SH-SY5Y (cell line): ENCODE measurements around the gene MAP2K3.

Source experiments
- GATA2 ChIP-seq: IDR thresholded peaks from 2 replicates; pipeline ENCODE4 v1.6.1; 2011; ENCODE audit warnings: mild to moderate bottlenecking, low read depth, low read length
- GATA3 ChIP-seq: IDR thresholded peaks from 2 replicates; pipeline ENCODE4 v1.6.1; 2011; ENCODE audit warnings: low read depth, mild to moderate bottlenecking, low read length, moderate library complexity

MAP2K3 gene

DNA sequence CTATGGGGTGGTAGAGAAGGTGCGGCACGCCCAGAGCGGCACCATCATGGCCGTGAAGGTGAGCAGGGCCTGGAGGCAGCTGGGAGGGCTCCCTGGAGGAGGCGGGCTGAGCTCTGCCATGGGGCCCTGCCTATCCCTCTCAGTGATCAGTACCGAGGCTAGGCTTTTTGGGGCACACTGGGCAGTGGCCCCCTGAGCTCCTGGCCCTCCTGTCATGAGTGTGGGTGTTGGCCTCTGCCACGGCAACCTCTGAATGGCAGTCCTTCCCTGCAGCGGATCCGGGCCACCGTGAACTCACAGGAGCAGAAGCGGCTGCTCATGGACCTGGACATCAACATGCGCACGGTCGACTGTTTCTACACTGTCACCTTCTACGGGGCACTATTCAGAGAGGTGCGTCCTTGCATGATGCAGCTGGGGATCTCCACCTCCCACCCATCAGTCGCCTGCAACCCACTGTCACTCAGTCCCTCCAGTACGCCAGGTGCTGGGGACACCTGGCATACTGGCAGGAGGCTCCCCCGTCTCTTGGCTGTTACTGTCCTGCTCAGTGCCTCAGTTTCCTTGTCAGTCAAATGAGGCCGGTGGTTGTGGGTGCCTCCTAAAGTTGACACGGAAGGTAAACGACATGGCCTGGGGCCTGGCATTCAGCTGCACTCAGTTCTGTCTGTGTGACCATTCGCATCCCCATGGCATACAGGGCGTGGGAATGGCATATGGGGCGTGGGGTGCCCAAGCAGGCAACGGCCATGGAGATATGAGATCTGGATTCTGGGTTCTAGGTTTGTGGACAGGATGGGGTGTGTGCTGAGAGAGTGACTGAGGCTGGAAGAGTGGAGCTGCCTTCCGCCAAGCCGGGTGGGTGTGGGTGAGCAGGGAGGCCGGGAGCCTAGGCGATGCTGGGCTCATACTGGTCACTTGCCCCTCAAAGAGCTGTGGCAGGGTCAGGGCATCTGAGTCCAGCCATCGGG is 16.4 kb downstream of the MAP2K3 start:
- TF ChIP-seq GATA2 (no peak), GATA3 (no peak)

DNA sequence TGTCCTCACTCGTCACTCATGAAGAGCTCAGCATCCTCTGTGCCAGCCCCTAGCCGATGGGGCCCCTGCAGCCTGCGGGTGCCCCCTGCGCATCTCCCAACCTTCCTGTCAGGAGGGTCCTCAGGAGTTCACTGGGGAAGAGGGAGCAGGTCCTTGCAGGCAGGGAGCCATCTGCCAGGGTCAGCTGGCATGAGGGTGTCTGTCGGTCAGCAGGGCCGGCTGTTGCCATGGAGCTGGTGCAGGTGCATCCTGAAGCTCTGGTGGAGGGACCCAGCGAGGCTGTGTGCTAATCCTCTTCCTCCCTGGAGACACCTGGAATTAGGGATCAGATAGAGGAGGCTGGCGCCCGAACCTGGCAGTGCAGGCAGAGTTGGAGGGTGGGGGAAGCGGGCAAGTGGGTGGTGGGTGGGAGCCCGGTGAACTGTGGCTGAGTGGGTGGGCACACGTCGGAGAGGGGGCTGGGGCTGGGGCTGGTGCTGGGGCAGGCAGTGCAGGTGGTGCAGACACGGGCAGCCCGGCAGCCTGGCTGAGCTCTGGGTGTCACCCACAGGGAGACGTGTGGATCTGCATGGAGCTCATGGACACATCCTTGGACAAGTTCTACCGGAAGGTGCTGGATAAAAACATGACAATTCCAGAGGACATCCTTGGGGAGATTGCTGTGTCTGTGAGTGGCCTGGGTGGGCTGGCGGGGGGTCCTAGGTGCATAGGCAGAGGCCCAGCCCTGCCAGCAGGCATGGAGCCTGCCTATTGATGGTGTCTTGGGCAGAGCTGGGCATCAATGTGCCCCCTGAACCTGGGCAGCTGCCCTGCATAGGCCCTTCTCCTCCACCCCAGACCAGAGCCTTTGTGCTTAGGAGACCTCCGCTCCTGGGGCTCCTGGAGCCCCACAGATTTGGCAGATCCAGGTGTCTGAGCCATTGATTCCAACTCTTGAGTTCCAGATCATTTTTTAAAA is 17.4 kb downstream of the MAP2K3 start:
- TF ChIP-seq GATA3, result no peak

DNA sequence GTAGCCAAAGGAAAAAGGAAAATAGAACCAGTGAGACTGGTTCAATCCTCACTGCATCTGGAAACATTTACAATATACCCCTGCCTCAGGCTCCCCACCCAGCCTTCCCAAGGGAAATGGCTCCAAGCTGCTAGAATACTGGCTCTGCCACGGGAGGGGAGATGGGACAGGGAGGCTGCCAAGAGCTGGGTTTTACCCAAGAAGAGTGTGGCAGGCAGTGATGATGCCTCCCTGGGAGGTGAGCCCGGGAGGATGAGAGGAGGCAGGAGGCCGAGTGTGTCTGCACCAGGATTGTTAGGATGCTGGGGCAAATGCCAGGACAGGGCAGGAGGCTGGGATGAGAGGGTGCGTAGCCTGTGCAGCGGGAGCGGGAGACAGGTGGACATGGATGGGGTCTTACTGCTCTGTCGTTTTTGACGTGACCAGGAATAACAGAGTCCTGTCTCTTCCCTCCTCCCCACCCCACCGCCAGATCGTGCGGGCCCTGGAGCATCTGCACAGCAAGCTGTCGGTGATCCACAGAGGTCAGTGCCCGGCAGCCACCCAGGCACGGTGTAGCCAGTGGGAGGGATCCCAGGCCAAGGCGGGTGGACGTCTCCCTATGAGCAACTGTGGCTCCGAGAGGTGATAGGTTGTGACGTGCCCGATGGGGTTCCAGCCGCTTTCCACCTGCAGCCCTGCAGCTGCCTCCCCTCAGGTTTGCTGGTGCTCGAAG is 18.4 kb downstream of the MAP2K3 start:
- no peak for TF ChIP-seq GATA2
- TF ChIP-seq GATA3, result no peak

DNA sequence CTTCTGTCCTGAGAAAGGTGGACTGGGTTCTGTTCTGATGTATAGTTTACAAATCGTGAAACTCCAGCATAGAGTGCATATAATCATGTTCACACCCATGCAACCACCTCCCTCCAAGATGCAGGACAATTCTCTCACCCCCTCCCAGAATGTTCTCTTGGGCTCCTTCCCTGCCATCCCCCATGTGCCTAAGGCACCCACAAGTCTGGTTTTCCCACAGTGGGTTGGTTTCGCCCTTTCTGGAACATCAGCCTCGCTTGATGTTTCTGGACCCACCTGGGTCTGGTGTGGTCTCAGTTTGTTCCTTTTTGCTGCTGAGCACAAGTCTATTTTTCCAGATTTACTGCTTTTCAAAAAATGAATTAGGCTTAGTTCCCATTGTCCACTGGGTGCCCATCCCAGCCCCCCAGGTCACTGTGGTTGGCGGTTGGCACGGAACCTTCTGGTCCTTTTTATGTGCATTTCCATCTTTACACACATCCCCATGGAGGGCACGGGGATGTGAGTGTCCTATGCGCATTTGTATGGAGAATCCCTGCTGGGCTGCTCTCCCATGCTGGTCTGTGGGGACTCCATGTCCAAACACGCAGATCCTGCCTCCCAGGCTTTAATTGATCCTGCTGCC is 19.0 kb downstream of the MAP2K3 start:
- no peak for TF ChIP-seq GATA2
- no peak for TF ChIP-seq GATA3

DNA sequence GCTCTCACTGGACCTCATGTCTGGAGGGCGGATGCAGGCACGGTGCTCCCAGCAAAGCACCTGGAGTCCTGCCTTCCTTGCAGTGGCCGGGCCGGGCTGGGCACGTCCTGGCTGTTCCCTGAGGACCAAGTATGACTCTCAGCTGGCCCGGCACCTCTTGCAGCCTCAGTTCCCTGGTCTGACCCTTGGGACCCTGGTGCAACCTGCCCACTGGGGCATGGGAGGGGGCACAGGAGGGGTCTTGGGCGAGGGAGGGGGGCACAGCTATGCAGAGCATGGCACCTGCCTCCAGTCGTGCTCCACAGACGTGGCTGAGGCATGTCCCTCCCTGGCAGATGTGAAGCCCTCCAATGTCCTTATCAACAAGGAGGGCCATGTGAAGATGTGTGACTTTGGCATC is 19.6 kb downstream of the MAP2K3 start:
- TF ChIP-seq GATA3 (no peak), GATA2 (no peak)

DNA sequence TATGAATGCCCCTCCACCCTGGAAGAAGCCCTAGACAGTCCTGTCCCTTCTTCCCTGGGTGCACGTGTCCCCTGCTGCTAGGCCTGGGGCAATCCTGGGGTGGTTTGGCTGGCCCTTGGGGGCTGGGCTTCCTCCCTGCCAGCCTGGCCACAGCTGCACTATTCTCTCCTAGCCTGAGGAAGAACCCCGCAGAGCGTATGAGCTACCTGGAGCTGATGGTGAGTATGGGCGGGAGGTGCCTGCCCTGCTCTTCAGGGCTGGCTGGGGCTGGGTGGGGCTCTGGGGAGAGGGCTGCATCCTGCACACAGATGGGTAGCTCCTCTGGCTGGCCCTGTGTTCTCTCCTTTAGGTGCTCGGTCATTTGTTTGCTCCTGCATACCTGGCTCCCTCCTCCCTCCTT is 28.8 kb downstream of the MAP2K3 start:
- TF ChIP-seq GATA3 (no peak), GATA2 (no peak)

DNA sequence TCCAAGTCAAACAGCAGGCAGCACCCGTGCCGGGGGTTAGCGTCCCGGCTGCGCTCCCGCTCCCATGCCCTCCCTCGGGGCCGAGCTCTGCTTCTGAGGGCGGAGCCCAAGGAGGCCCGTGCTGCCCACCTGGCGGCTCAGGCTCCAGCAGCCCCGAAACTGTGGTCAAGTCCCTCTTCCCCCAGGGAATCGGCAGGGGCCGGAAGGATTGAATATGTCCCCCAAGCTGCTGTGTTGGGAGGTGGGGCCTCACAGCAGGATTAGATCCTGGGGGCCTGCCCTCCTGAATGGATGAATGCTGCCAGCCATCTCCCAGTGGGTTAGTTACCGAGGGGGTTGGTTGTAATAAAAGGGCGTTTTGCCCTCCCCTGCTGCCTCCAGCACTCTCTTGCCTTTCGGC is 33.9 kb downstream of the MAP2K3 start:
- TF ChIP-seq GATA2 (no peak), GATA3 (no peak)

DNA sequence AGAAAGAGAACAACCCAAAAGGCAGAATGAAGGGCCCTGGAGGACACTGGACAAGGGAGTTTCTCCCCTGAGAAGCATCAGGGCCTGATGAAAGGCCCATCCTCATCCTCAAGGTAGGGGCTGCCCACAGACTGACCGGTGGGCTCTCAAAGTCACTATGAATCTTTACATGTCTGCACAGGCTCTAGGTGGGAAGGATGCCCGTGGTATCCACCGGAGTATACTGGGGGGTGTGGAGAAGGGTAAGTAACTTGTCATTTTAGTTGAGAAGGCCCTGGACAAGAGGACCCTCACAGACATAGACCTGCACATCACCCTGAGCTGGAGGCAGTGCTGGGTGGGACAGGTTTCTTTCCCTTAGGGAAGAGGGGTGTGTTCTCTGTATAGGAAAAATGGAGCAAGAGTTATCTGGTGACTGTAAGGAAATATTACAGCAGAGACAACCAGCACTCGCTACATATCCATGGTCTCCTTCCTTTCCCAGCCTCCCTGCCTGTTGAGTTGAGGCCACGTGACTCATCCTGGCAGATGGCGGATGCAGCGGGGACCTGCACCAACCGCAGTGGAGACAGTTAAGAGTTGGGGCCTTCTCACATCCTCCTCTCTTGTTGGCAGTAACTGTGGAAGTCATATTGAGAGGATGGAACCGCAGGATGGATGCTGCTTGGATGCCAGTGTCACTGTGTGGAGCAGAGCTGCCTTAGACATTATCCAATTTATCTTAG is 46.1 kb downstream of the MAP2K3 start:
- no peak for TF ChIP-seq GATA3
- TF ChIP-seq GATA2, result no peak

DNA sequence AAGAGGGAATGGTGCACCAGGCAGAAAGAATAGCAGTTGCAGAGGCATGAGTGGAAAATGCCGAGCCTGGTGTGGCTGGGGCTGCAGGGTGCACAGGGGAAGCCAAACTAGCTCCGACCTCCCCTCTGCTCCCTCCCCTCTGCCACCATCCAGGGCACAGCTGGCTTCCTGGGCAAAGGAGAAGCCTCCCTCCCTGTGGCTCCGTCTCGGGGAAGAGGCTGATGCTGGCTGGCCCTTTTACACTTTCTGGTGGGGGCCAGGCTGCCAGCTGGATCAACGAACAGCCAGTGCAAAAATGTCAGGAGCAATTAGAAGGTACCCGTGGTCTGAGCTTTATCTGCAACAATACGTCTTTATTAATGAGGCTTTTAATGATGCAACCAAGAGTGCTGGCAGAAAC is 54.5 kb downstream of the MAP2K3 start:
- TF ChIP-seq GATA3 (no peak), GATA2 (no peak)

DNA sequence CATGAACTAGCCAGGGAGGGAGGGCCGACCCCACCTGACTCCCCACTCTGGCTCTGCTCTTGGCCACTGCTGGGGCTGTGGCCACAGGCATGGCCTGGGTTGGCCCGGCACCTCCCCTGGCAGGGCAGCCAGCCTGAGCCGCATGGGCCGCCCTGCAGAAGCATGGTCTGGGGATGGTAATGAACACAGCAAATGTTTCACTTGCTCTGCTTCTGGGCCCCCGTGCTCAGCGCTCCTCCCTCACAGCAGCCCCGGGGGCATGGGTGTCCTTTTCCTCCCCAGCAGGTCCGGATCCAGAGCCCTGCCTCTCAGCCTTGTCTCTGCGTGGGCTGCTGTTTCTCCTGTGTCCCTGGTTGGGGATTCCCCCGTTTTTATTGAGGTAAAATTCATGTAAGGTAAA is 60.7 kb downstream of the MAP2K3 start:
- TF ChIP-seq GATA3, result no peak
- no peak for TF ChIP-seq GATA2

DNA sequence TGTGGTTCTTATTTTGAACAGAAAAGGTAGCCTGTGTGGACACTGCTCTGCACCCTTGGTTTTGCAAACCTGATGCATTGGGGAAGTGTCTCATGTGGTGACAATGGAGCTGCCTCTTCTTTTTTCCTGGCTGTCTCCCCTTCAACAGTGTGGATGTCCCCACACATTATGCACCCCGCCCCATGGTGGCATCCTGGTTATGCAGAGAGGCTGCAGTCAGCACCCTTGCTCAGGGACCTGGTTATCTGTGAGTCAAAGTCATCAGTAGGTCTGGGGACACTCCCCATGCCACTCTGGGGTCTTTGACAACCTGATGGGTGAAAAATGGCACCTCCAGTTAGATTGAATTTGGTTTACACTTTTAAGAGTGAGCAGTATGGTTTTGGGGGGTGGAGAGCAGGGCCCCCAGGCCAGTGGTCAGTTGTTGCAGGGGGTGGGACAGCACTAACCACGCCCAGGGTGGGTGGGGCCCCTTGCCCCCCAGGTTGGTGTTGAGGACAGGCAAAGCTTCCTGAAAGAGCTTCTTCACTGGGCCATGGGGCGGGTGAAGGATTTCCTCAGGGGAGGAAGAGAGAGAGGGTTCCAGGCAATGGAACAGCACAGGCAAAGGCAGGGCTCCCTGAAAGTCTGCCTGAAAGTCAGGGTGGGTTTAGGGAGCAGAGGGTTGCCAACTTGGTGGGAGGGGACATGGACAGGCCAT is 67.0 kb downstream of the MAP2K3 start:
- TF ChIP-seq GATA2 (no peak), GATA3 (no peak)

DNA sequence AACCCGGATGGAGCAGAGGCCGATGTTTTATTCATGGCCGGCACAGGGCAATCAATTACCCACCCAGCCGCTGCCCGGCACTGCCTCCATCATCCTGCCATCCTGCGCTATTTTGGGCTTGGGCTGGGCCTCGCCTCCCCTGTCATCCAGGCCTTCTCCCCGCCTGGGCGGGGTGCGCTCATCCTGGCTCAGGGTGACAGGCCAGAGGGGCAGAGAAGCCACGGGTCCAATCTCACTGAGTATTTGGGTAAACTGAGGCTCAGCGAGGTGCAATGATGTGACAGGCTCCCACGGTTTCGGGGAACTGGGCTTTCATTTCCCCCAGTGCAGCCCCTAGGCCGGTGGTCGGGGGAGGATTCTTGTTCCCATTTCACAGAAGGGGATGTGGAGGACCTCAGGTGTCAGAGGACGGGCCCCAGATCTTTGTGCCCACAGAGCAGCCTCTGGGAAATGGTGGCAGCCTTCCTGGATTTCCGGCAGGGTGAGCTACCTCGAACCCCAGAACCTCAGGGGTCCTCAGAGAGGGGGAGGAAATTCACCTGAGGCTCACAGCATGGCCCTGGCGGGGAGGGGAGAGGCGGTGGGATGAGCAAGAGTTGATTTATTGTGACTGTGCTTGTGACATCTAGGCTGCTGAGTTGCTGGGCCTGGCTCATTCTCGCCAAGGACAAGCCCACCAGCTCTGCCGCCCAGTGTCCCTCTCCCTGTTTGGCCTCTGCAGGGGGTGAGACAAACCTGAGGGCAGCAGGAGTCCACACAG is 67.9 kb downstream of the MAP2K3 start:
- no peak for TF ChIP-seq GATA2
- no peak for TF ChIP-seq GATA3
